IPS-20b (cell line): Measurements from ENCODE around the gene THEM4.
"Not testable (repeated sequence)": the region's sequence is repeated elsewhere in the genome, so short reads cannot be mapped to it uniquely, and the experiment has no call there.

Experiments
- H3K27ac ChIP-seq: one replicate; pipeline ENCODE4 v1.5.1; 2013; ENCODE audit warnings: low read length
- H3K27me3 ChIP-seq: 2 replicates; pipeline ENCODE4 v1.6.1; 2013; ENCODE audit warnings: mild to moderate bottlenecking, low read length, inconsistent platforms; ENCODE audit not compliant: insufficient read depth
- H3K36me3 ChIP-seq: 2 replicates; pipeline ENCODE4 v1.6.1; 2013; ENCODE audit warnings: low read depth, mild to moderate bottlenecking, inconsistent platforms, low read length, moderate library complexity; ENCODE audit not compliant: insufficient read depth
- H3K4me1 ChIP-seq: 2 replicates; pipeline ENCODE4 v1.6.1; 2013; ENCODE audit warnings: mild to moderate bottlenecking, control low read depth, inconsistent platforms, low read length, moderate library complexity; ENCODE audit not compliant: insufficient read depth
- H3K4me3 ChIP-seq: 2 replicates; pipeline ENCODE4 v1.5.1; 2013; ENCODE audit warnings: mild to moderate bottlenecking, low read length, inconsistent platforms
- H3K9ac ChIP-seq: 2 replicates; pipeline ENCODE4 v1.6.1; 2013; ENCODE audit warnings: low read depth, mild to moderate bottlenecking, inconsistent platforms, low read length, moderate library complexity
- H3K9me3 ChIP-seq: 2 replicates; pipeline ENCODE4 v1.6.1; 2013; ENCODE audit warnings: mild to moderate bottlenecking, low read depth, low read length, inconsistent platforms; ENCODE audit not compliant: insufficient read depth

Gene THEM4

DNA sequence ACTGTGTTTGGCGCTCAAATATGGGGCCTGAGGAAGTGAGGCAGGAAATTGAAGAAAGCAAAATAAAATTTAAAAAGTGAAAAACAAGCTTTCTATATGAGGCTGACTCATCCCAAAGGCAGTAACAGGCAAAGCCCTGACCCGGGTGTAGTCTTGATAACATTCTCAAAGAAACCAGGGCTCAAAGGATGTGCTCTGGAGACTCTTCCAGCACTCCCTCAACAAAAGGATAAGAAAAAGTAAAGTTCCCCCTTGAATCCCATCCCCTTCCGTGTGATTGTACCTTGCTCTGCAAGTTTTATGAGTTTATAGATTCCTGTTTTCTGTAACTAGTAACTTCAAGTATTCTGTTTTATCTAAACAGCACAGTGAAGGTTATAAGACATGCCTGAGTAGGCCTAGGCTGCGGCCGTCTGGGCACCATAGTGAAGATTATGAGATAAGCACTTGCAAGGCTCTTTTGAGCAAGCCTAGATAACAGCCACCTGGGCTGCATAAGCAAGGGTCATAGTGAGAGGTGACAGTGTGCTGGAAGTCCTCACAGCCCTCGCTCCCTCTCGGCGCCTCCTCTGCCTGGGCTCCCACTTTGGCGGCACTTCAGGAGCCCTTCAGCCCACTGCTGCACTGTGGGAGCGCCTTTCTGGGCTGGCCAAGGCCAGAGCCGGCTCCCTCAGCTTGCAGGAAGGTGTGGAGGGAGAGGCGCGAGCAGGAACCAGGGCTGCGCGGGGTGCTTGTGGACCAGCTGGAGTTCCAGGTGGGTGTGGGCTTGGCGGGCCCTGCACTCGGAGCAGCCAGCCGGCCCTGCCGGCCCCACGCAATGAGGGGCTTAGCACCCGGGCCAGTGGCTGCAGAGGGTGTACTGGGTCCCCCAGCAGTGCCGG lies 3.6 kb downstream of the THEM4 start:
- not testable (repeated sequence) for H3K36me3 ChIP-seq, H3K27ac ChIP-seq, H3K4me3 ChIP-seq, H3K9ac ChIP-seq, H3K27me3 ChIP-seq
- Histone ChIP-seq H3K4me1 (peaks cover 11% of the 10 kb centered on the region; the same call in 1 of the 2 replicates), H3K9me3 (peaks cover 31% of the 10 kb centered on the region)

DNA sequence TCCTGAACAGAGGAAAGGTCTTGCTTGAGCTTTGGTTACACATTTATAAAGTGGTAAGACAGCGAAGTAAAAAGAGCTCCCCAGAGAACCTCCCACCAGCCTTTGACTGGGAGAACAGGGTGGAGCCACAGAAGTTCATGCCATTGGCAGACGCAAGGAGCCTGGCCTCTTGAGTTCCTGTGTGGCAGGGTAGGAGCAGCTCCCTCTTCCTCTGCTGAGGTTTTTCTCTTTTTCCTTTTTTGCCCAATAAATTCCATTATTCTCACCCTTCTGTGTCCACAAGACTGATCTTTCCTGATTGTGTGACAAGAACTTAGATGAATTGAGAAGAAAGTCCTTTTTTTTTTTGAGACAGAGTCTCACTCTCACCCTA lies 4.3 kb downstream of the THEM4 start:
- Histone ChIP-seq H3K4me1 (peaks cover 5% of the 10 kb centered on the region; the same call in 1 of the 2 replicates), H3K9me3 (peaks cover 31% of the 10 kb centered on the region), H3K27ac (no peak overlapping the region), H3K4me3 (no peak overlapping the region), H3K27me3 (no peaks in the 10 kb centered on the region), H3K9ac (no peak overlapping the region), H3K36me3 (peaks cover 8% of the 10 kb centered on the region; the same call in 1 of the 2 replicates)

DNA sequence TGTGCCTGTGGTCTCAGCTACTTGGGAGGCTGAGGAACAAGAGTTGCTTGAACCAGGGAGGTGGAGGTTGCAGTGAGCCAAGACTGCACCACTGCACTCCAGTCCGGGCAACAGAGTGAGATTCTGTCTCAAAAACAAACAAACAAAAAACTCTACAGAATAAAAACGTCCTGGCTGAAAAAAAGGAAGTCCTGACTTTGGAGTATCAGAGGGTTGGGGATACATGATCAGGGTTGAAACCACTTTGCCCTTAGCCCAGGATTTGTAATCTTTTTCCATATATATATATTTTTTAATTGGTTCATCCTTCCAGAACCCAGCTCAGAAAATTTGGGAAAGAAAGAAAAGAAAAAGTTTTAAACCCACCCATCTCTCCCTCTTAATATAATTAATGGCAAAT lies 6.5 kb downstream of the THEM4 start:
- Histone ChIP-seq H3K4me3 (no peak overlapping the region), H3K4me1 (no peaks in the 10 kb centered on the region), H3K27me3 (no peaks in the 10 kb centered on the region), H3K27ac (no peak overlapping the region), H3K9me3 (peaks cover 26% of the 10 kb centered on the region), H3K36me3 (peaks cover 8% of the 10 kb centered on the region; the same call in 1 of the 2 replicates), H3K9ac (no peak overlapping the region)

DNA sequence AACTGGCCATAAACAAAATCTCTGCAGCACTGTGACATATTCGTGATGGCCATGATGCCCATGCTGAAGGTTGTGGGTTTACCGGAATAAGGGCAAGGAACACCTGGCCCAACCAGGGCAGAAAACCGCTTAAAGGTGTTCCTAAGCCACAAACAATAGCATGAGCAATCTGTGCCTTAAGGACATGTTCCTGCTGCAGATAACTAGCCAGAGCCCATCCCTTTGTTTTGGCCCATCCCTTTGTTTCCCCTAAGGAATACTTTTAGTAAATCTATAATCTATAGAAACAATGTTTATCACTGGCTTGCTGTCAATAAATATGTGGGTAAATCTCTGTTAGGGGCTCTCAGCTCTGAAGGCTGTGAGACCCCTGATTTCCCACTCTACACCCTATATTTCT lies 8.5 kb downstream of the THEM4 start:
- H3K9me3 ChIP-seq, result peaks cover 17% of the 10 kb centered on the region
- not testable (repeated sequence) for H3K27me3 ChIP-seq, H3K27ac ChIP-seq, H3K4me3 ChIP-seq, H3K36me3 ChIP-seq, H3K9ac ChIP-seq, H3K4me1 ChIP-seq

DNA sequence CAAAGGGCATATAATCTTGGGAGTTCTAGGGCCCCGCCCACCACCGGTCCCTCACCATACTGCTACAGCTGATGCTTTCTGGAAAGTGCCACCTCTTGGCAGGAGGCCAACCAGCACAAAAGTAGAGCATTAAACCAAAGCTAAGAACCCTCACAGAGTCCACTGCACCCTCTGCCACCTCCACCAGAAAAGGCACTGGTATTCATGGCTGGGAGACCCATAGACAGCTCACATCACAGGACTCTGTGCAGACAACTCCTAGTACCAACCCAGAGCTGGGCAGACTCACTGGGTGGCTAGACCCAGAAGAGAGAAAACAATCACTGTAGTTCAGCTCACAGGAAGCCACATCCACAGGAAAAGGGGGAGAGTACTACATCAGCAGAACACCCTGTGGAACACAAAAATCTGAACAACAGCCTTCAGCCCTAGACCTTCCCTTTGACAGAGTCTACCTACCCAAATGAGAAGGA lies 10.8 kb downstream of the THEM4 start:
- no peaks in the 10 kb centered on the region for H3K4me1 ChIP-seq
- peaks cover 17% of the 10 kb centered on the region for H3K9me3 ChIP-seq
- H3K9ac ChIP-seq, result no peak overlapping the region
- no peaks in the 10 kb centered on the region; the same call in 1 of the 2 replicates for H3K27me3 ChIP-seq
- H3K4me3 ChIP-seq, result no peak overlapping the region
- peaks cover 10% of the 10 kb centered on the region for H3K36me3 ChIP-seq
- no peak overlapping the region for H3K27ac ChIP-seq

DNA sequence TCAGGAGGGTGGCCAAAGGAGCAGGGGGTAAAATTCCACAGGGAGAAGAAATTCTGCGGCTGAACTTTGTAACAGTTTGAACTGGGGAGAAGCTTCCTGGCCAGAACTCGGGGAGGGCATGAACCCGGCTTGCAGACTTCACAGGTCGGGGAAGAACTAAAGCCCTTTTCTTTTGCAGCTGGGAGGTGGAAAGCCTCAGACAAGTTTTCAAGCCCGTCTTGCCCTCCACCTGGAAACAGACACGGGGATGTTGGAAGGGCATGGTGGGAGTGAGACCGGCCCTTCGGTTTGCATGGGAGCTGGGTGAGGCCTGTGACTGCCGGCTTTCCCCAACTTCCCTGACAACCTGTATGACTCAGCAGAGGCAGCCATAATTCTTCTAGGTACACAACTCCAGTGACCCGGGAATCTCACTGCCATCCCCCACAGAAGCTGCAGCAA lies 11.3 kb downstream of the THEM4 start:
- no peaks in the 10 kb centered on the region; the same call in 1 of the 2 replicates for H3K27me3 ChIP-seq
- peaks cover 13% of the 10 kb centered on the region for H3K36me3 ChIP-seq
- peaks cover 17% of the 10 kb centered on the region for H3K9me3 ChIP-seq
- no peak overlapping the region for H3K4me3 ChIP-seq
- H3K4me1 ChIP-seq, result no peaks in the 10 kb centered on the region
- H3K27ac ChIP-seq, result no peak overlapping the region
- H3K9ac ChIP-seq, result no peak overlapping the region

DNA sequence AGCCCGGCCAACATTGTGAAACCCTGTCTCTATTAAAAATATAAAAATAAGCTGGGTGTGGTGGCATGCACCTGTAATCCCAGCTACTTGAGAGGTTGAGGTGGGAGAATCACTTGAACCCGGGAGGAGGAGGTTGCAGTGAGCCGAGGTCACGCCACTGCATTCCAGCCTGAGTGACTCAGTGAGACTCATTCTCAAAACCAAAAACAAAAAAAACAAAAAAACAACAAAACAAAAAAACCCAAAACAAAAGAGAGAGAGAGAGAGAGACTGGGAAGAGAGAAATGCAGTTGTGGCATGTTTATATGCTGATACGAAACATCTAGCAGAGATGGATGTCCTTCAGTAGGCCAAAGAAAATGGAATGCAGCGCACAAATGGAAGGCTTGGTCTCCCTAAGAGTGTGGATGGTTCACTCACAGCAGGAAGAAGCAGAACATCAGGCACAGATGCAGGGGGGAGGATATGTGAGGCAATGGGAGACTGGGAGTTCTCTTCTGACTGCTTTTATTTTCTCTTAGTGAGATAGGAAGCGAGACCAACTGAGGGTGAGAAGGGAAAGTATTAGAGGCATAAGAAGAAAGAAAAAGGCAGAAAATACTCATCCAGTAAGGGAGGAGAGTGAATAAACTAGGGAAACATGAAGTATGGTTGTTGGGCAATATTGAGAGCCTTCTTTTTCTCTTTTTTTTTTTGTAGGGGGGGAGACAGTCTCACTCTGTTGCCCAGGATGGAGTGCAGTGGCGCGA lies 16.0 kb downstream of the THEM4 start:
- H3K36me3 ChIP-seq, result peaks cover 24% of the 10 kb centered on the region
- H3K4me3 ChIP-seq, result no peak overlapping the region

DNA sequence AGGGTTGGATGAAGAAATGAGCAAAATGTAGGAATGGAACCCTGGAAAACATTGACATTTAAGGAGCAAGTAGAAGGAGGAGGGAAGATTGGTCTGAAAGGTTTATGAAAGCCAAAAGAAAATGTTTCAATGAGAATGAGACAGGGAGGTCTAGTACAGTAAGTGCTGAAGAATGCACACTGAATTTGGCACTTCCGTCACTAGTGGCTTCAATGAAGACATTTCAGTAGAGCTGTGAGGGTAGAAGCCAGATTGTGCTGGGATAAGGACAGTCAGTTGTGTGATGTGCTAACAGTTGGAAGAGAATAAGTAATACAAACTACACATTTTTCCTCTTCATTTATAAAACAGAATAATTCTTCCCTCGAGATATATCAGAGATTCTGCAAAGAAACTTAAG lies 17.1 kb downstream of the THEM4 start:
- H3K4me3 ChIP-seq, result no peak overlapping the region
- H3K27me3 ChIP-seq, result no peaks in the 10 kb centered on the region; the same call in 1 of the 2 replicates
- no peak overlapping the region for H3K9ac ChIP-seq
- no peaks in the 10 kb centered on the region for H3K9me3 ChIP-seq
- H3K4me1 ChIP-seq, result no peaks in the 10 kb centered on the region
- peaks cover 28% of the 10 kb centered on the region for H3K36me3 ChIP-seq
- H3K27ac ChIP-seq, result no peak overlapping the region

More for the DNA sequence above, 16.0 kb downstream of the THEM4 start:
- Histone ChIP-seq H3K4me1 (no peaks in the 10 kb centered on the region), H3K9ac (no peak overlapping the region), H3K27me3 (no peaks in the 10 kb centered on the region; the same call in 1 of the 2 replicates), H3K9me3 (no peaks in the 10 kb centered on the region), H3K27ac (no peak overlapping the region)

DNA sequence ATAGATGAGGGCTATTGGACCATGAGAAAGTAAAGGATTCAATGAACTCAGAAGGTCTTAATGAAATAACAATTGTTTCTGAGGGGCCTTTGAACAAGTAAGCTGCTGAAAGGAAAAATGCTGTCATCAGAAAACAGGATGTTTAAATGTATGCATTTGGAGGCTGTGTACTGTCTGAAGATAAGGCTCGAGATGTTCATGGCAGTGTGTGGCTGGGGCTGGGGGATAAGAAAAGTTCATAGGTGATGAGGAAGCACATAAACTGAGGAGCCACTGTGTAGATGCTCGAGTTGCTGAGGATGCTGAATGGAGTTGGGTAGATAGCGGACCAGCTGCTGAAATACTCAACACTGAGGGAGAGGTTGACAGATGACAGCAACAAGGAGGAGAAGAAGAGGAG lies 17.8 kb downstream of the THEM4 start:
- Histone ChIP-seq H3K9me3 (no peaks in the 10 kb centered on the region; the same call in 1 of the 2 replicates), H3K27me3 (no peaks in the 10 kb centered on the region), H3K4me3 (no peak overlapping the region), H3K9ac (no peak overlapping the region), H3K36me3 (peaks cover 33% of the 10 kb centered on the region), H3K27ac (no peak overlapping the region), H3K4me1 (no peaks in the 10 kb centered on the region)

DNA sequence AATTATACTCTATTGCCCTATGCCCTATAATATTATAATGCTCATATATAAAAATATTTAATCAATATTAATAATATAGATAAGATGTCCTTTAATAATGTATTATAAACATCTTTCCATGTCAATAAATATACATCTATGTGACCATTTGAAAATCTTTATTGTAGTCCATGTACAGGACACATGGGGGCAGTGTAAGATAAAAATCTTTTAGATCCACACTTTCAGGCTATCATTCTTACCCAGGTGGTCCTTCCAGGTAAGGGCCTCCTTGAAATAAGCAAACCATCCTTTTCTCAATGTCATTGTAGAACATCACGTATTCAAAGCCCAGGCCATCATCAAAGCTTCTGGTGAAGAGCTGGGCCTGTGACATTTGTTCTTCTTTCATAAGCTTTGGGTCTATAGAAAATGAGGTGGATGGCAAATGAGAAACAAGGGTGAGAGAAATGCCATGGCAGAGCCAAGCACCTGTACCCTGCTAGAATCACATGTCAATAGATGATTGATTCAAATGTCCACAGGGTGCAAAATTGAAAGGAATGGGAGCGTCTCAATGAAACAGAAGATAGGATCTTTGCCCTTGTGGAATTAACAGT lies 20.2 kb downstream of the THEM4 start:
- peaks cover 26% of the 10 kb centered on the region for H3K36me3 ChIP-seq

DNA sequence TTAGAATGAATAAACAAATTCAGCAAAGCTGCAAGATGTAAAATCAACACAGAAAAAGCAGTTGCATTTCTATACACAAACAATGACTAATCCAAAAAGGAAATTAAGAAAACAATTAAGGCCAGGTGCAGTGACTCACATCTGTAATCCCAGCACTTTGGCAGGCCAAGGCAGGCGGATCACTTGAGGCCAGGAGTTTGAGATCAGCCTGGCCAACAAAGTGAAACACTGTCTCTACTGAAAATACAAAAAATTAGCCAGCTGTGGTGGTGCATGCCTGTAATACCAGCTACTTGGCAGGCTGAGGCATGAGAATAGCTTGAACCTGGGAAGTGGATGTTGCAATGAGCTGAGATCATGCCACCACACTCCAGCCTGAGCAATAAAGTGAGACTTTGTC lies 22.3 kb downstream of the THEM4 start:
- peaks cover 13% of the 10 kb centered on the region; the same call in 1 of the 2 replicates for H3K36me3 ChIP-seq
- H3K4me3 ChIP-seq, result no peak overlapping the region
- no peak overlapping the region for H3K9ac ChIP-seq
- H3K27me3 ChIP-seq, result no peaks in the 10 kb centered on the region
- no peak overlapping the region for H3K27ac ChIP-seq
- H3K4me1 ChIP-seq, result no peaks in the 10 kb centered on the region
- H3K9me3 ChIP-seq, result no peaks in the 10 kb centered on the region; the same call in 1 of the 2 replicates

More for the DNA sequence above, 20.2 kb downstream of the THEM4 start:
- no peak overlapping the region for H3K27ac ChIP-seq
- no peaks in the 10 kb centered on the region for H3K27me3 ChIP-seq
- H3K4me3 ChIP-seq, result no peak overlapping the region
- no peak overlapping the region for H3K9ac ChIP-seq
- H3K4me1 ChIP-seq, result no peaks in the 10 kb centered on the region
- no peaks in the 10 kb centered on the region; the same call in 1 of the 2 replicates for H3K9me3 ChIP-seq
